Fibroblast of lung (primary cell): ENCODE results near the gene URB1. TPM values are rescaled to one million over a fixed set of nuclear protein-coding genes. Genes with fewer than 3 reads are reported as not detected.

ENCODE experiments used
- DNase-seq, 2 donors: peaks; one replicate each; pipeline versions ENCODE4 v3.0.0 to v3.0.0-alpha.2; 2010; ENCODE audit warnings: low read depth in 2 of 2
- H2AFZ ChIP-seq: 2 replicates; pipeline ENCODE4 v1.5.1; 2012; ENCODE audit warnings: low read length, control low read depth, inconsistent platforms
- H3K27ac ChIP-seq: 2 replicates; pipeline ENCODE4 v1.5.1; 2011; ENCODE audit warnings: low read length, control low read depth; ENCODE audit not compliant: insufficient read depth
- H3K27me3 ChIP-seq: 2 replicates; pipeline ENCODE4 v1.5.1; 2011; ENCODE audit warnings: mild to moderate bottlenecking, low read length; ENCODE audit not compliant: control insufficient read depth, insufficient read depth
- H3K36me3 ChIP-seq: 2 replicates; pipeline ENCODE4 v1.5.1; 2011; ENCODE audit warnings: low read length; ENCODE audit not compliant: control insufficient read depth, insufficient read depth
- H3K4me1 ChIP-seq: 2 replicates; pipeline ENCODE4 v1.5.1; 2011; ENCODE audit warnings: low read length; ENCODE audit not compliant: control insufficient read depth, insufficient read depth; ENCODE audit errors: extremely low read depth
- H3K4me2 ChIP-seq: 2 replicates; pipeline ENCODE4 v1.5.1; 2011; ENCODE audit warnings: low read length, control low read depth; ENCODE audit not compliant: insufficient read depth; ENCODE audit errors: extremely low read depth
- H3K4me3 ChIP-seq, 4 experiments: fragments of 200-600 bp in 1 of 4; sonication (generic) in 1 of 4; replicated peaks in 1 of 4; 2 replicates each; pipeline ENCODE4 v1.5.1; 2011 to 2016; ENCODE audit warnings: low read length in 4 of 4, low read depth in 3 of 4, mild to moderate bottlenecking in 3 of 4, control low read depth in 2 of 4, inconsistent platforms in 1 of 4, mixed read lengths in 1 of 4; ENCODE audit not compliant: insufficient read depth in 1 of 4; ENCODE audit errors: control extremely low read depth in 1 of 4
- H3K79me2 ChIP-seq: 2 replicates; pipeline ENCODE4 v1.5.1; 2012; ENCODE audit warnings: mild to moderate bottlenecking, low read length, inconsistent platforms; ENCODE audit not compliant: control insufficient read depth, insufficient read depth
- H3K9ac ChIP-seq: 2 replicates; pipeline ENCODE4 v1.5.1; 2011; ENCODE audit warnings: mild to moderate bottlenecking, low read length, control low read depth; ENCODE audit not compliant: insufficient read depth
- H3K9me3 ChIP-seq: 2 replicates; pipeline ENCODE4 v1.5.1; 2012; ENCODE audit warnings: low read depth, low read length; ENCODE audit not compliant: control insufficient read depth, insufficient read depth
- H4K20me1 ChIP-seq: 2 replicates; pipeline ENCODE4 v1.5.1; 2011; ENCODE audit warnings: low read length; ENCODE audit not compliant: control insufficient read depth, insufficient read depth; ENCODE audit errors: extremely low read depth
- CTCF ChIP-seq, 2 donors: IDR thresholded peaks in 1 of 2; conservative IDR thresholded peaks in 1 of 2; 1 replicate in 1 of 2; 2 replicates in 1 of 2; pipeline ENCODE4 v1.5.1; 2011 to 2012; ENCODE audit warnings: low read length in 2 of 2, control low read depth in 1 of 2, inconsistent platforms in 1 of 2, low read depth in 1 of 2, mild to moderate bottlenecking in 1 of 2
- EZH2 ChIP-seq: IDR thresholded peaks from 2 replicates; pipeline ENCODE4 v1.5.1; 2012; ENCODE audit warnings: low read length, control low read depth, mild to moderate bottlenecking; ENCODE audit errors: missing control alignments
- polyA plus RNA-seq, 2 donors: library from polyadenylated mRNA; depleted of rRNA in 1 of 2; stranded (reverse) in 1 of 2; unstranded in 1 of 2; fragments of >200 nt; gene quantifications; 2 replicates each; pipeline ENCODE4 v1.2.1, GENCODE V29; 2011 to 2012; ENCODE audit warnings: missing spikeins in 1 of 2
- total RNA-seq: library from RNA; depleted of rRNA; stranded (reverse); fragments of >200 nt; gene quantifications from 2 replicates; pipeline ENCODE4 v1.2.1, GENCODE V29; 2014

The URB1 gene
- total and polyA plus RNA-seq, 2 donors (not counting 1 experiment from before 2014, with no cell fraction given), result 4.3 to 17.7 TPM

- Histone ChIP-seq H3K36me3 (peaks cover 11% of the 10 kb centered on the region), H2AFZ (no peak overlapping the region), H3K27ac (no peak overlapping the region), H3K79me2 (no peaks in the 10 kb centered on the region), H3K4me2 (no peak overlapping the region), H3K4me3 (no peak overlapping the region), H4K20me1 (no peaks in the 10 kb centered on the region), H3K4me1 (peaks cover 2% of the 10 kb centered on the region), H3K27me3 (no peaks in the 10 kb centered on the region), H3K9ac (no peak overlapping the region), H3K9me3 (no peaks in the 10 kb centered on the region)
- DNase-seq, result no peak
- TF ChIP-seq EZH2 (no peak), CTCF (conservative IDR thresholded peaks at IDR 0.05 in 1 of 2, IDR thresholded peaks at IDR 0.05 in 1 of 2; ENCODE audit: low read depth in 1 of 2, low read length in 2 of 2) (no peak)
Measured at GRCh38 chr21:32377991-32378390, 14.8 kb downstream of the URB1 start.

- Histone ChIP-seq H2AFZ (no peak overlapping the region), H3K79me2 (no peaks in the 10 kb centered on the region), H3K9me3 (no peaks in the 10 kb centered on the region), H3K9ac (no peak overlapping the region), H3K36me3 (peaks cover 11% of the 10 kb centered on the region), H3K4me2 (no peak overlapping the region), H3K4me3 (no peak overlapping the region), H3K27ac (no peak overlapping the region), H3K27me3 (no peaks in the 10 kb centered on the region), H3K4me1 (peaks cover 2% of the 10 kb centered on the region), H4K20me1 (no peaks in the 10 kb centered on the region)
- TF ChIP-seq EZH2 (no peak), CTCF (conservative IDR thresholded peaks at IDR 0.05 in 1 of 2, IDR thresholded peaks at IDR 0.05 in 1 of 2; ENCODE audit: low read depth in 1 of 2, low read length in 2 of 2) (no peak)
- DNase-seq, result no peak
Measured at GRCh38 chr21:32377506-32377905, 15.3 kb downstream of the URB1 start.

GRCh38 chr21:32372755-32373154 lies 20.1 kb downstream of the URB1 start:
- H3K4me3 ChIP-seq, result no peak overlapping the region
- no peak overlapping the region for H3K4me2 ChIP-seq
- H3K9me3 ChIP-seq, result no peaks in the 10 kb centered on the region
- TF ChIP-seq EZH2, result no peak
- no peak for TF ChIP-seq CTCF (conservative IDR thresholded peaks at IDR 0.05 in 1 of 2, IDR thresholded peaks at IDR 0.05 in 1 of 2; ENCODE audit: low read depth in 1 of 2, low read length in 2 of 2)
- peaks cover 5% of the 10 kb centered on the region for H3K4me1 ChIP-seq
- H3K27ac ChIP-seq, result no peak overlapping the region
- no peaks in the 10 kb centered on the region for H4K20me1 ChIP-seq
- H3K9ac ChIP-seq, result no peak overlapping the region
- no peaks in the 10 kb centered on the region for H3K27me3 ChIP-seq
- H3K36me3 ChIP-seq, result peaks cover 19% of the 10 kb centered on the region
- H3K79me2 ChIP-seq, result peaks cover 6% of the 10 kb centered on the region
- DNase-seq, result peak in 1 of 2 donors; percentile 77
- no peak overlapping the region for H2AFZ ChIP-seq
